Measurements from ENCODE around the gene PIKFYVE.

- TF ChIP-seq, protein P1, sequence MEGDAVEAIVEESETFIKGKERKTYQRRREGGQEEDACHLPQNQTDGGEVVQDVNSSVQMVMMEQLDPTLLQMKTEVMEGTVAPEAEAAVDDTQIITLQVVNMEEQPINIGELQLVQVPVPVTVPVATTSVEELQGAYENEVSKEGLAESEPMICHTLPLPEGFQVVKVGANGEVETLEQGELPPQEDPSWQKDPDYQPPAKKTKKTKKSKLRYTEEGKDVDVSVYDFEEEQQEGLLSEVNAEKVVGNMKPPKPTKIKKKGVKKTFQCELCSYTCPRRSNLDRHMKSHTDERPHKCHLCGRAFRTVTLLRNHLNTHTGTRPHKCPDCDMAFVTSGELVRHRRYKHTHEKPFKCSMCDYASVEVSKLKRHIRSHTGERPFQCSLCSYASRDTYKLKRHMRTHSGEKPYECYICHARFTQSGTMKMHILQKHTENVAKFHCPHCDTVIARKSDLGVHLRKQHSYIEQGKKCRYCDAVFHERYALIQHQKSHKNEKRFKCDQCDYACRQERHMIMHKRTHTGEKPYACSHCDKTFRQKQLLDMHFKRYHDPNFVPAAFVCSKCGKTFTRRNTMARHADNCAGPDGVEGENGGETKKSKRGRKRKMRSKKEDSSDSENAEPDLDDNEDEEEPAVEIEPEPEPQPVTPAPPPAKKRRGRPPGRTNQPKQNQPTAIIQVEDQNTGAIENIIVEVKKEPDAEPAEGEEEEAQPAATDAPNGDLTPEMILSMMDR (IDR thresholded peaks at IDR 0.05; ENCODE audit: insufficient read depth, low read depth, low read length): no peak
- no peak for TF ChIP-seq EZH2 (IDR thresholded peaks at IDR 0.05; ENCODE audit: insufficient read depth, low read length)
These were observed 95.0 kb downstream of the PIKFYVE start for GRCh38 chr2:208361077-208361441.

Measured in astrocyte (in vitro differentiated cells and primary cell).